Measurements from ENCODE around the gene TMCO2.

- TF ChIP-seq CTCF (IDR thresholded peaks at IDR 0.05) (no peak), POLR2A (IDR thresholded peaks at IDR 0.05) (no peak), EP300 (IDR thresholded peaks at IDR 0.05) (no peak), POLR2AphosphoS5 (IDR thresholded peaks at IDR 0.05) (no peak)
Measured at GRCh38 chr1:40281853-40282252, 34.1 kb downstream of the TMCO2 start.

All from stomach (tissue), 4 donors.